NCI-H1930 (cell line): ENCODE results near the gene ARL4C.

ENCODE experiments used
- DNase-seq, 2 experiments: peaks; one replicate each; lab custom pipeline; 2025; lab: John Stamatoyannopoulos, UW

The ARL4C gene

GRCh38 chr2:234500394-234501006 is 3.6 kb upstream of the ARL4C start:
- DNase-seq, result peak; percentile 29 to 41

GRCh38 chr2:234497594-234498235 is 834 bp upstream of the ARL4C start:
- no peak for DNase-seq

- peak; percentile 15 to 41 for DNase-seq
Observed at GRCh38 chr2:234496055-234496834, 636 bp downstream of the ARL4C start.

- DNase-seq, result no peak
Observed at GRCh38 chr2:234495251-234496054, 1.4 kb downstream of the ARL4C start.

GRCh38 chr2:234494361-234495250 is 2.3 kb downstream of the ARL4C start:
- no peak for DNase-seq

GRCh38 chr2:234493796-234494195 is 3.1 kb downstream of the ARL4C start:
- no peak for DNase-seq

GRCh38 chr2:234492717-234493485 is 4.0 kb downstream of the ARL4C start:
- DNase-seq, result no peak

GRCh38 chr2:234491897-234492296 is 5.0 kb downstream of the ARL4C start:
- DNase-seq, result no peak

- DNase-seq, result no peak
Observed at GRCh38 chr2:234491281-234491680, 5.6 kb downstream of the ARL4C start.

GRCh38 chr2:234490271-234491091 is 6.4 kb downstream of the ARL4C start:
- DNase-seq, result no peak

- no peak for DNase-seq
Observed at GRCh38 chr2:234488913-234489451, 7.9 kb downstream of the ARL4C start.

- no peak for DNase-seq
Observed at GRCh38 chr2:234488486-234488885, 8.4 kb downstream of the ARL4C start.

- DNase-seq, result no peak
Observed at GRCh38 chr2:234487356-234487755, 9.5 kb downstream of the ARL4C start.

- DNase-seq, result no peak
Observed at GRCh38 chr2:234483568-234484251, 13.2 kb downstream of the ARL4C start.

GRCh38 chr2:234481301-234481700 is 15.6 kb downstream of the ARL4C start:
- no peak for DNase-seq

- DNase-seq, result no peak
Observed at GRCh38 chr2:234480337-234480736, 16.5 kb downstream of the ARL4C start.

- DNase-seq, result no peak
Observed at GRCh38 chr2:234479465-234479864, 17.4 kb downstream of the ARL4C start.

- DNase-seq, result no peak
Observed at GRCh38 chr2:234478121-234478858, 18.6 kb downstream of the ARL4C start.
